Activated CD8-positive, alpha-beta memory T cell treated with anti-CD3 and anti-CD28 coated beads for 48 hours (primary cell): ENCODE measurements around the gene MYH14.
"Not testable (repeated sequence)": the region's sequence is repeated elsewhere in the genome, so short reads cannot be mapped to it uniquely, and the experiment has no call there.

ENCODE experiments used
- DNase-seq, 3 experiments: peaks; one replicate each; pipeline ENCODE4 v3.0.0-alpha.2; 2020; ENCODE audit warnings: low read depth in 2 of 3, low spot score in 2 of 3

Gene MYH14

DNA sequence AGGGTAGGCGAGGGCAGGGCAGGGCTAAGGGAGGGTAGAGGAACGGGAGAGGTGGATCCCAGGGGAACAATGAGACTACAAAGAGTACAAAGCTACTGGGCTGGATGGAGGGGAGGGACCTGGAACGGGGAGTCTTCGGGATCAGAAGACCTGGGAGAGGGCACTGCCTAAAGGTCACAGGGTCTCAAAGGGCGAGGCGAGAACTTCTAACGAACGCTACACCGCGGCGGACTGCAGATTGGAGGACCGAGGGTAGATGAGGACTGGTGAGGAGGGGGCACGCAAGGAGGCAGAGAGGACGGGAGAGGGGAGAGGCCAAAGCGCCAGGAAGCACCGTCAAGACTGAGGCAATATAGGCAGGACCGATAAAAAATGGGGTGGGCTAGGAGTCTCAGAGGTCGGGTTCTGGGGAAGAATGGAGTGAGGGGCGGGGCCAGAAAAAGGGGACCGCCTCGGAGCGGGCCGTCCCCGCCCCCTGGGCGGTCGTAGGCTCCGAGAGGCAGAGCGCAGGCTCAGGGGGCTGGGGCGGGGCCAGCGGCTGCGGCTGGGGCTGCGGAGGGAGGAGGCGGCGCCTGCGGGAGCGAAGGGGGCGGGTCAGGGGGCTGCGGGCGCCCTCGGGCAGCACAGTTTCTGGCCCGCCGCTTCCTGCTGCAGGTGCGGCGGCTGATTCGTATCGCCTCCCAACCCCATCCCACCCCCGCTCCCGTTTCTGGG lies 127.1 kb downstream of the MYH14 start:
- DNase-seq = peak; percentile 52 to 77 (median 68)

DNA sequence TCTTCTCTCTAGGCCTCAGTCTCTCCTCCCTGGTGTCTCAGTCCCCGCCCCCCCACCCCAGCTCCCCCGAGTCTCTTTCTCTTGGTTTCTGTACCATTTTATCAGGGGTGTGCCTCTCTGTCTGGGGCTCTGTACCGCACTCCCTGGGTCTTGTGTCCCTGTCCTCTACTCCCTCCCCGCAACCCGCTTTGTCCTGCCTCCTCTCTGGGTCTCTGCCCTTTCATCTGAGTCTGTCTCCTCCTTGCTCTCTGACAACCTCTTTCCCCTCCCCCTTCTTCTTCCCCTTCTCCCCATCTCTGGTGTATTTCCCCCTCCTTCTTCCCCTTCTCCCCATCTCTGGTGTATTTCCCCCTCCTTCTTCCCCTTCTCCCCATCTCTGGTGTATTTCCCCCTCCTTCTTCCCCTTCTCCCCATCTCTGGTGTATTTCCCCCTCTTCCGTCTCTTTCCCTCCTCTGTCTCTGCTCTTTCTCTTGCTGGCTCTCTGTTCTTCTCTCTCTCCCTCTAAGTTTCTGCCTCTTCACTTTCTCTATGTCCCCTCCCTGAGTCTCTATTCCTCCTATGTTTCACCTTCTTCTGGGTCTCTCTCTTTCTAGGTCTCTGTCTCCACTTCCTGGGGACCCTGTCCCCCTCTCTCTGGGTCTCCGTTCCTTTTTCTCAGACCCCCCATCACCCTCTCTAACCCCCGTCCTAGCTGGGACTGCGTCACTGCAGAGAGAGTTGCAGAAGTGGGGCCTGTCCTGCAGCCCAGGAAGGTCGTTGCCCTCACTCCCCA lies 128.0 kb downstream of the MYH14 start:
- DNase-seq = no peak

DNA sequence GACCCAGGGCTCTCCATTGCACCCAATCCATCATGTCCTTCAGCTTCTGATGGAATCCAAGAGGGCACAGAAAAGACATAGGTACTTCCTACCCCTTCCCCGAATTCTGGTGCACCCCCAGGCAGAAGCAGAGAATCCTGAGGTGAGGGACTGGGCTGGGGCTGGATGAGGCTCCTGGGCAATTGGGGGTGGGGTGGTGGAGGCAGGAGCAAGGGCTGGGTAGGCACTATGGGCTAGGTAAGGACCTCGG lies 128.5 kb downstream of the MYH14 start:
- no peak for DNase-seq

DNA sequence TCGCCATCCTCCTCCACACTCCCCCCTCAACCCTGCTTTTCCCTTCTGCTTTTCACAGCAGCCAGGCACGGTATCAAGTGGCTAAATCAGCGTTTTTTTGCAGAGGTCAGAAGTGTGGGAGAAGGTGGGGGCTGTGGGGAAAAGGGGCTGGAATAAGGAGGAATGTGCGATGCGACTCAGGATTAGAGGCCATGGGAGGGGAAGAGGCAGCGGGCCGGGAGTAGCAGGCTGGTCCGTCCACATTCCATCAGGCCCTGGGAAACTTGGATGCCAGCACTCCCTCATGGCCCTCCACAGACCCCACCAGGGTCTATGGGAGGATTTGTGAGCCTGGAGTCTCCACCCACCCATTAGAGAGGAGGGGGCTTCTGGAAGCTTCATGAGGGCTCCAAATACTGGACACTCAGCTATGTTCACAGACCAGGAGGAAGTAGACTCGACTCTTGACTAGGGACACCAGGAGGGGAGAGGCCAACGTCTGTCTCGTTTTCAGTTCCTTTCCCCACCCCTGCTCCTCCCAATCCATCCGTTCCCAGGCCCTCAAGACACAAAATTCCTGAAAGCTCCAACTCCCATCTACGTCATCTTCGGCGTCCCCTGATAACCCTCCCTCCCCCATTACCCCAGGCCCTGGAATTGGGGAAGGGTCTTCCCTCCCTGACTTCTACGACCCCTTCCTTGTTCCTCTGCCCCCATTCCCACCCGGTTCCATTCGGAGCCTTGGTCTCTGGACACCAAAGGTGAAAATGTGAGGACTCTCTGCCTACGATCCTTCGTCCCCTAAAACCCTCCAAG lies 129.0 kb downstream of the MYH14 start:
- DNase-seq = no peak

DNA sequence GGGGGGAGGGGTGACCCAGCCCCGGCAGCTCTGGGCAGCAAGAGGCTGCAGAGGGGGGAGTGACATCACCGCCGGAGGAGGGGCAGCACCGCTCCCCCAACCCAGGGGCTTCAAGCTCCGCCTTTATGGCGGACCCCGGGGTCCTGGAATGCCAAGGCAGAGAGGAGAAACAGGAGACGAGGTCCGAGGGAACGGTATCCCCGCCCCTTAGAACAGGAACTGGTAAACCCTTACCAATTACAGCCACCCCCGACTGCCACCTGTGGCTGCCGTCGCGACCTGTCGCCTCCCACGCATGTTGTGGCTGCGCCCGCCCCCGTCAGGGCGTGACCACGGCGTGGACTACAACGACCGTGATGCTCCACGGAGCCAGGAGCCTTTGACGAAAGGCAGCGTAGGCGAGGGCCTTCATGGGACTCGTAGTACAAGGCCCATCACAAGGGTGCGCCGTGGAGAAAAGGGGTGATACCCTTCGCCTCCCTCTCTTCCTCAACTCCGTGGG lies 129.9 kb downstream of the MYH14 start:
- peak; percentile 80 to 84 (median 81) for DNase-seq

DNA sequence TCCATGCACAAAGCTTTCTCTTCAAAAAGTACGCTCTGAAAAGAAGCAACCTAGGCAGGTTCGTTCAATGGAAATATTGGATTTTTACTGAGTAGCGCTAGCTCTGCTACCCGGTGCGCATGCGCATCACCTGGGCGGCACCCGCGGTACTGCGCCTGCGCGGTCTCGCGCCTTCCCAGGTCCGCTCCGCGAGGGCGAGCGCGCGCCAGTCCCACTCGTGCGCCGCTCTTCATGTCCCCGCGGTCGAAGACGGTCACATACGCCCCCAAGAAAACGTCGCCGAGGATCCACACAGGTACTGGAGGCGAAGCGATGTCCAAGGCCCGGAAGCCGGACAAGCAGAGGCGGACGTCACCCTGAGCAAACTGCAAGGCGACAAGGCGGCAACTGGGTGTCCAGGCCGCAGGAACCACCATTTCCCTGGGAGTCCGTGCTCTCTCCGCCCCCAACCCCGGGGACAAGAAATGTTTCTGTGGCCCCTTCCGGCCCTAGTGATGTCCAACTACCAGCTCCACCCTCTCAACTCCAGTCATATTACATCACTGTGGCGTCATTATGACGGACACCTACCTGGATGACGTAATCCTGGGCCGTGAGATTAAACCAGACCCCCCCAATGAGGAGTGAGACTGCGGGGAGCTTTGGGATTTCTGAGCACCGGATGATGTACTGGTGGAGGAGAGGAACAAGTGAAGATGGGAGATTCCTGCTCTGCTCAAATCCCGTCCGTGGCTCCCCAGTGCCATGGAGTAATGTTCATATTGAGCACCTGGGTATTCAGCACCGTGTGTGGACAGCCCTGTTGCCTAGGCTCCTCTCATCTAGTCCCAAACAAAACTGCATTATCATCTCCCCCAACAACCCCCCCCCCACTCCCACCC lies 130.6 kb downstream of the MYH14 start:
- peak; percentile 71 to 77 (median 74) for DNase-seq

DNA sequence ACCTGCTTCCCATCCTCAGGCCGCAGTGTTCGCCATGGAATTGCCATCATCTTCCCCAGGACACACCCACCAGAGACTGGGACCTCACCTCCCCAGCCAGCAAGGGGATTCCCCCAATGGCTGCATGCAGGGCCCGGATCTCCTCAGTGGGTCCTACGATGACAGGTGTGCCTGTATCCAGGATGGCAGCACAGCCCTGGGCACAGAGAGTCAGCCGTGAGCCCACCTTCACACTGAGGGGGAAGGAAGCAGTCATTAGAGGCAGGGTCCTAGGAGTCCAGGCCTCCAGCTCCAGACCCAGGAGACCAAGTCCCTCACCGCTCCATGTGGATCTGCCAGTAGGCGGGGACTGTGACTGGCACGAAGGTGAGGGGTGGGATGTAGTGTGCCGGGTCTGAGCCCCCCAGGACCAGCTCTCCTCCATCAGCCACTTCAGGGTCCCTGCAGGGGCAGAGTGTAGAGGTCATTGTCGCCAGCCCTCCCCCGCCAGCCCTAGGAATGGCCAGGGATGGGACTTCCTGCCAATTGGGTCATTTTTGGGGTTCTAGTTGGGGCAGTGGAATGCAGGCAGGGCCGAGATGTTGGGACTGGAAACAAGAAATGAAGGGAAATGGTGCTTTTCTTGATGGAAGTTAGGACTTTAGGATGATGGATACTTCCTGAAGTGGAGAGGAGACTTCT lies 131.5 kb downstream of the MYH14 start:
- no peak for DNase-seq

DNA sequence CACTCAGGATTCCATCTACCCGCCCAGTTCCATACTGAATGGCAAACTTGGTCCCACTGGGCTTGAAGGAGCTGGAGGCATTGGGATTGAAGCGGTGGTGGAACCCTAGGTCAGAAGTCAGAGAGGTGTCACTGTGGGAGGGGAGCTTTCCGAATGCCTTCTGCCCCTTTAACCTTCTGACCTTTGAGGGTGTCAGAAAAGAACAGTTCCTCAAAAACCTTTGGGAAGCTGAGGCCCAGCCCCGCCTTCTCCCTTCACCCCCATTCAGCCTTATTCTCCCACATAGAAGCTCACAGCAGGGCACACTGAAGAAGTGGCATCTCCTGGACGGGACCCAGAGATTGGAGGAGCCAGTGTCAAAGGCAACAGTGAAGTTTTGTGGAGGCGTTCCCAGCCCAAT lies 133.6 kb downstream of the MYH14 start:
- DNase-seq = not testable (repeated sequence)

DNA sequence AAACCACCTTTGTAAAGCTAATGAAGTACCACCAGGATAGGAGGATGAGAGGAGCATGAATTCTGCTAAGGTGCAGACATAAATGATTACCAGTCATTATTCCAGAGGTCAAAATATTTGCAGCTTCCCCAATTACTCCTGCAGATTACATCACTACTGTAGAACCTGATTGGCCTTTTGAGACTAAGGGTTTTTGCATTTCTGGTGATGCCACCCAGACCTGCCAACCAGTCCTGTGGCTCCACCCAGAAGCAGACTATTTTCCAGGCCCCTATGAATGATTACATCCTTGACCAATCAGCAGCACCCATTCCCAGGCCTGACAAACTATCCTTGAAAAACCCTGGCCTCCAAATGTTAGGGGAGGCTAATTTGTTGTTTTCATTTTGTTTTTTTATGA lies 136.9 kb downstream of the MYH14 start:
- DNase-seq = no peak

DNA sequence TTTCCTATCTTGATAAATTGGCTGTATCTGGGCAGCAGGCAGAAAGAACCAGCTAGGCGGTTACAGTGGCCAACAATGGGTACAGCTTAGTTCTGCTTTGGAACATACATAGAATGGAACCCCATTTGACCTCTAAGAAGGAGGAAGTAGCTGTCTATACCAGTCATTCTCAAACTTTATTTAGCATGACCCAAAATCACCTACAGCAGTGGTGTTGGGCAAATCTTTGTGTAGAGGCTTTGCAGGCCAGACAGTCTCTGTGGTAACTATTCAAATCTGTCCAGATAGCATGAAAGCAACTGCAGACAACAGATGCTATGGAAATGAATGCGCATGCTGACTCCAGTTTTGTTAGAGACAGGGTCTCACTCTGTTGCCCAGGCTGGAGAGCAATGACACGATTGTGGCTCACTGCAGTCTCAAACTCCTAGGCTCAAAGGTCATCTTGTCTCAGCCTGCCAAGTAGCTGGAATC lies 137.7 kb downstream of the MYH14 start:
- DNase-seq = no peak

DNA sequence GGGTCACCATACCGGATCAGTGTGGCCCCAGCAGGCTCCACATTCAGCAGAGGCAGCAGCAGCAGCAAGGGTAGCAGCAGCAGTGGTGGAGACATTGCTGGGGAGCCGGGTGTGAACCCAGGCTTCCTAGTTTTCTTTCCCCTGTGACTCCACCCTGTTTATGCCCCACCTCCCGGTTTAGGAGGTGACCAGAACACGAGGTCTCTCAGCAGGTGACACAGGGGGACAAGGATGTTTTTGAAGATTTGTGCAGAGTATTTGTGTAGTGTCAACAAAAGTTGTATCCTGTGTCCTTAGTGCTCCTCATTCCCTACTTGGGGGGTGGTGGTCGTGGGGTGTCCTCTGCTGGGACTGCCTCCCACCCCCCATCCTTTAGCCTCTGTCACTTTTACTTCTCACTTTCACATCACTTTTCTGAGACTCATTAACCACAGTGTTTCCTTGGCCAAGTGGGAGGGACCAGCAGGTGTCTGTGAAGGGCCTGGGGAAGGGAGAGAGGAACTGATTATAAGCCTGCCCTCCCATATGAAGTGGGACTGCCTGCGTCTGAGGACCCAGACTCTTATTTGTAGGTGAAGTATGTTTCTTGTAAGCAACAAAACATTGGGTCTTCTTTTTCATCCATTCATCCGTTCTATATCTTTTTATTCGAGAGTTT lies 141.4 kb downstream of the MYH14 start:
- no peak for DNase-seq

DNA sequence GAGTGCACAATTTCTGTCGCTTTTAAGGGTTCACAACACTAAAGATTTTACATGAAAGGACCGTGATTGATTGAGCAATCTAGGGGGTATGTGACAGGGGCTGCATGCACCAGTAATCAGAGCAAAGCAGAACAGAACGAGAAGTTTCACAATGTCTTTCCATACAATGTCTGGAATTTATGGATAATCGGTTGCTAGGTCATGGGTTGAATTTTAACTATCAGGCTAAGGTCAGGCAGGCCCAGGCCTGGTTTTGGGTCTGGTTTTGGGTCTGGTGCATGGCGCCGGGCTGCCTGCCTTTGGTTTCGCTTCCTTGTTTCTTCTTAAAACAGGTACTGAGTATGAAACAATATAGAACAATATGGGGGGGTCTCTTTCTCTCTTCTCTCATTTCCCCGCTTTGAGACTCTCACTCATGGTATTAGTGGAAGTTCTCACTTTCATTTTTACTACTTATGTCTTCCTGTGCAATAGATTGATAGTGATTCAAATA lies 143.7 kb downstream of the MYH14 start:
- not testable (repeated sequence) for DNase-seq

DNA sequence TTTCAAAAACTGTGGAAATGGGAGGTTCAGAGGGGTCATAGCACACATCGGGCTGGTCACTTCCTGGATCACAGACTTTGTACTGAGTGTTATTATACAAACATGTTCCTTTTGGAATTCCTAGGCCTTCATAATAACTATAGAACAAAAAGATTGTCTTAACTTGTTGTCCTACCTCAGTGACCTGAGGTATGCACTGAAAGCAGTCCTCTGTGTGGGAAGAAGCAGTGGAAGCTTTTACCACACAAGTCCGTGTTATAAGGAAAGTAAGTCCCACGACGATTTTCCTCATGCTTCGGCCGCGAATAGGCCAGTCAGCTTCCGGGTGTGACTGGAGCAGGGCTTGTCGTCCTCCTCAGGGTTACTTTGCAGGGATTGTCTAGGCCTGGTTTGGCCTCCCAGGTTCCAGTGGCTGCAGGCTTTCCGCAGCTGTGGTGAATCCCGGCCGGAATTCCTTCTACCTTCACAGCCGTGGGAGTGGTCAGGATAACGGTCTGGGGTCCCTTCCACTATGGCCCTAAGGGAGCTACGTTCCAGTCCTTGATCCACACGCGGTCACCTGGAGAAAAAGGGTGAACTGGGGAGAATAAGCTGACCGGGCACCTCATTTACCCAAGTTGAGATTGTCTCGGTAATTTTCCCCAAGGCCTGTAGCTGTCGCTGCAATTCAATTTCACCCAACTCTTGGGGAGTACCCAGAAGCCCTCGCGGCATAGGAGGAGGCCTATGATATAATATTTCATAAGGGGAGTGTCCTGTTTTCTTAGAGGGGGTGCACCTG lies 146.0 kb downstream of the MYH14 start:
- no peak for DNase-seq

DNA sequence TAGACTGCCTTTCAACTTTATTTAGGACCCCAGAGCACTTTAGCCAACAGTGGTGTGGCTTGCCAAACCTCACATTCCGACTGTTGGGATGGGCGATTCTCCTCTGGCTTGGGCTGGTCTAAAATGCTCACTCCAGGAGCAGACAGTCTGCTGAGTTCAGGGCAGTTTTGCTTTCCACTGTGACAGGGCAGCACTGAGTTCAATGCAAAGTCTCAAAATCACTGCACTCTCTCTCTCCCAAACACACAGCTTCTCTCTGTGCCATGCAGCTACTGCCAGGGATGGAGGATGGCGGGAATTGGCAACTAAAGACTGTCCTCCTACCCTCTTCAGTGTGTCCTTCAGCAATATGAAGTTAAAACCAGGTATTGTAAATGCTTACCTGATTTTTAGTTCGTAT lies 148.8 kb downstream of the MYH14 start:
- DNase-seq = no peak

DNA sequence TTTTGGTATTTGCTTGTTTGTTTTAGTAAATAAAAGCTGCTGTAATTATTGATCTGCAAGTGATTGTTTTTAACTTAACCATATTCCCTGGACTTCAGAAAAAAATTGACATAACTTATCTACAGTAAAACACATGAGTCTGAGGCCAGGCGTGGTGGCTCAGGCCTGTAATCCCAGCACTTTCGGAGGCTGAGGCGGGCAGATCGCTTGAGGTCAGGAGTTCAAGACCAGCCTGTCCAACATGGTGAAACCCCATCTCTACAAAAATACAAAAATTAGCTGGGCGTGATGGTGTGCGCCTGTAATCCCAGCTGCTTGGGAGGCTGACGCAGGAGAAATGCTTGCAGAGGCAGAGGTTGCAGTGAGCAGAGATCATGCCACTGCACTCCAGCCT lies 150.1 kb downstream of the MYH14 start:
- DNase-seq = not testable (repeated sequence)

DNA sequence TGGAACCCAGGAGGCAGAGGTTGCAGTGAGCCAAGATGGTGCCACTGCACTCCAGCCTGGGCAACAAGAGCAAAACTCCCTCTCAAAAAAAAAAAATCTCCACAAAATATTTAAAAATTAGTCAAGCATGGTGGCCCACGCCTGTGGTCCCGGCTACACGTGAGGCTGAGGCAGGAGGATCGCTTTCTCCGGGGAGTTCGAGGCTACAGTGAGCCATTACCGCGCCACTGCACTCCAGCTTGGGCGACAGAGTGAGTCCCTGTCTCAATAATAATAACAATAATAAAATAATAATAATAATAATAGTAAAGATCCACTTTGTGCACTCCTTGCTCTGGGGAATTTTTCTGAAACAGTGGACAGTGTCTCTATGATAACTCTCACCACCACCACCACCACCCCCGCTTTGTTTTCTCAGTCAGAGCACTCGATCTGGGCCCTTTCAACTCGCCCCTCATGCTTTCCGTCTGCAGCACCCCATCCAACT lies 153.3 kb downstream of the MYH14 start:
- no peak for DNase-seq

DNA sequence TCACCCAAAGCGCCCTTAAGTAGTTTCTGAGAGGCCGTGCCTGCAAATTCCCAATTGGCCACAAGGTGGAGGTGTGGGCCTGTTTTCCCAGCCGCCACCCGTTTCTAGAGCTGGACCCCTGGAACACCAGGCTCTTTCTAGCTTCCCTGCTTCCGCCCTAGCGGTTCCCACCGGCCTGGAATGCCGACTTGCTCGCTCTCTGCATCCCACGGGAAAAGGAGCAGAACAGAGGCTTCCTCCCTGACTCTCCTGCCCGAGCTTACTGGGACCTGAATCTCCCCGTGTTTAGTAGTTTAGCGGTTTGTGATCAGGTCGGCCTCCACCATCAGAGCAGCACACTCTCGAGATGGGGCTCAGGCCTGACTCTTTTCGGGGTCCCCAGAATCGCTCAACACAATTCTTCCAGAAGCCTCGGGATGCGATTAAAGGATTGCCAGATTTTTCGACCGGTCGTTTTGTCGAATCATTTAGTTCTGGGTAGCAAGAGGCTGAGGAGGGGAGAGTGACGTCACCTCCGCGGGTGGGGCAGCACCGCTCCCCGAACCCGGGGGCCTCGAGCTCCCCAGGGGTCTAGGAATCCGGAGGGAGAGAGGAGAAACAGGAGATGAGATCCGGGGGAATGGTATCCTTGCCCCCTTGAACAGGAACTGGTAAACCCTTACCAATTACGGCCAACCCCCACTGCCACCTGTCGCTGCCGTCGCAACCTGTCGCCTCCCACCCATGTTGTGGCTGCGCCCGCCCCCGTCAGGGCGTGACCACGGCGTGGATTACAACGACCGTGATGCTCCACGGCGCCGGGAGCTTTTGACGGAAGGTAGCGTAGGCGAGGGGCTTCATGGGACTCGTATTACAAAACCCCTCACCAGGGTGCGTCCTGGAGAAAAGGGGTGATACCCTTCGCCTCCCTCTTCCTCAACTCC lies 154.0 kb downstream of the MYH14 start:
- DNase-seq = peak in 2 of 3 experiments; percentile 65 to 67
